HepG2 (cell line): Measurements from ENCODE around the gene RBBP8NL. TPM values are rescaled to one million over a fixed set of nuclear protein-coding genes. Genes with fewer than 3 reads are reported as not detected.

Experiments used
- IKZF1 ChIP-seq: fragments of 450-650 bp; IDR thresholded peaks from 2 replicates; pipeline ENCODE4 v1.7.1; 2016
- PLRG1 ChIP-seq: fragments of 450-650 bp; conservative IDR thresholded peaks from 2 replicates; pipeline ENCODE4 v1.6.1; 2016
- ZKSCAN8 ChIP-seq: IDR thresholded peaks from 2 replicates; pipeline ENCODE4 v1.6.1; 2016; ENCODE audit warnings: borderline replicate concordance, missing genetic modification reagents, missing compliant biosample characterization
- ZNF883 ChIP-seq: sonication (generic); formaldehyde crosslinking; IDR thresholded peaks from 2 replicates; pipeline ENCODE4 v1.5.1; 2020; ENCODE audit warnings: mild to moderate bottlenecking, missing genetic modification reagents; ENCODE audit errors: not compliant biosample characterization
- ZSCAN21 ChIP-seq: sonication (generic); formaldehyde crosslinking; IDR thresholded peaks from 2 replicates; pipeline ENCODE4 v1.8.0; 2022; ENCODE audit warnings: mild to moderate bottlenecking, missing genetic modification reagents, moderate library complexity, borderline replicate concordance
- polyA plus RNA-seq, 8 experiments: library from polyadenylated mRNA; depleted of rRNA in 3 of 8; stranded (reverse) in 7 of 8; unstranded in 1 of 8; fragments of >200 nt; fragmentation: Illumina TruSeq in 4 of 8; extraction: Trizol in 4 of 8; gene quantifications; 2 replicates each; pipeline versions ENCODE4 v1.2.1 to v1.2.3, GENCODE V29; 2011 to 2016; ENCODE audit warnings: low read depth in 4 of 8, missing spikeins in 1 of 8, mixed read lengths in 1 of 8; ENCODE audit not compliant: insufficient read depth in 1 of 8
- total RNA-seq, 5 experiments: library from RNA; depleted of rRNA; stranded (reverse); fragments of >200 nt; fragmentation: Illumina TruSeq; extraction: Trizol; gene quantifications; 2 replicates each; pipeline ENCODE4 v1.2.3, GENCODE V29; 2016; ENCODE audit warnings: low read depth in 1 of 5
- TF ChIP-seq, protein P1 (sequence below), 2 experiments: sonication (generic) in 1 of 2; formaldehyde crosslinking in 1 of 2; IDR thresholded peaks; 2 replicates each; pipeline versions ENCODE4 v1.4.0 to v1.6.1; 2018 to 2020; ENCODE audit warnings: missing genetic modification reagents in 2 of 2, borderline replicate concordance in 1 of 2, low read depth in 1 of 2, mild to moderate bottlenecking in 1 of 2, missing biosample characterization in 1 of 2
- TF ChIP-seq, protein P2 (sequence below): sonication (generic); formaldehyde crosslinking; IDR thresholded peaks from 2 replicates; pipeline ENCODE4 v1.5.0; 2020; ENCODE audit warnings: missing genetic modification reagents
- TF ChIP-seq, protein P3 (sequence below): sonication (generic); formaldehyde crosslinking; conservative IDR thresholded peaks from 2 replicates; pipeline ENCODE4 v1.8.1; 2023; ENCODE audit warnings: missing genetic modification reagents
- TF ChIP-seq, protein P4 (sequence below): sonication (generic); formaldehyde crosslinking; IDR thresholded peaks from 2 replicates; pipeline ENCODE4 v1.9.0; 2021; ENCODE audit warnings: mild to moderate bottlenecking, missing genetic modification reagents
- TF ChIP-seq, protein P5 (sequence below): fragments of 450-650 bp; IDR thresholded peaks from 2 replicates; pipeline ENCODE4 v1.6.1; 2016

RBBP8NL gene
- total and polyA plus RNA-seq, 2 of the 13 experiments (the other 11 are each of a cell fraction or from before 2014, with no cell fraction given), result 0.69 to 0.86 TPM

DNA sequence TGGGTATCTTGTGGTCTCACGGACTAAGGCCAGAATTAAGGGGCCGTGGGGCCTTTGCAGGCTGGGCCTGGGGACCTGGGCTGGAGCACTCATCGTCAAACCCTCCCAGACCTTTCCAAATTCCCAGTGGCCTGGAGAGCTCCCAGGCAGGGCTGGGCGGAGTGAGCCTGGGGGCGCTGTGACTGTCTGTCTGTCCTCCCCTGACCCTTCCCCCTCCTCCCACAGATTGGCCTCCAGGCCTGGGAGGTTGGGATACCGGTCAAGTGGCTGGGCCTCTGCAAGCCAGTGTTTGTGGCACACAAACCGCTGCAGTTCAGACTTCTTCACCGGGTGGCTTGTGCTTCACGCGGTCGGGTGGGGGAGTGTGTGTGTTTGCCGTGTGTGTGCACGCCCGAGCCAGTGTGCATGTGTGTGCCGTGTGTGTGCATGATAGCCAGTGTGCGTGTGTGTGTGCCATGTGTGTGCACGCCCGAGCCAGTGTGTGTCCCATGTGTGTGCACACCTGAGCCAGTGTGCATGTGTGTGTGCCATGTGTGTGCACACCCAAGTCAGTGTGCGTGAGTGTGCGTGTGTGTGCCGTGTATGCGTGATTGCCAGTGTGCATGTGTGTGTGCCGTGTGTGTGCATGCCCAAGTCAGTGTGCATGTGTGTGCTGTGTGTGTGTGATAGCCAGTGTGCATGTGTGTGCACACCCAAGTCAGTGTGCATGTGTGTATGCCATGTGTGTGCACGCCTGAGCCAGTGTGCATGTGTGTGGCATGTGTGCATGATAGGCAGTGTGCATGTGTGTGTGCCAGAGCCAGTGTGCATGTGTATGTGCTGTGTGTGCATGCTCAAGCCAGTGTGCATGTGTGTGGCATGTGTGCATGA is 6.3 kb downstream of the RBBP8NL start (continued):
- no peak for TF ChIP-seq ZSCAN21 (CRISPR knock-in tag)
- no peak for TF ChIP-seq ZNF883 (CRISPR knock-in tag)
- TF ChIP-seq, protein P1, sequence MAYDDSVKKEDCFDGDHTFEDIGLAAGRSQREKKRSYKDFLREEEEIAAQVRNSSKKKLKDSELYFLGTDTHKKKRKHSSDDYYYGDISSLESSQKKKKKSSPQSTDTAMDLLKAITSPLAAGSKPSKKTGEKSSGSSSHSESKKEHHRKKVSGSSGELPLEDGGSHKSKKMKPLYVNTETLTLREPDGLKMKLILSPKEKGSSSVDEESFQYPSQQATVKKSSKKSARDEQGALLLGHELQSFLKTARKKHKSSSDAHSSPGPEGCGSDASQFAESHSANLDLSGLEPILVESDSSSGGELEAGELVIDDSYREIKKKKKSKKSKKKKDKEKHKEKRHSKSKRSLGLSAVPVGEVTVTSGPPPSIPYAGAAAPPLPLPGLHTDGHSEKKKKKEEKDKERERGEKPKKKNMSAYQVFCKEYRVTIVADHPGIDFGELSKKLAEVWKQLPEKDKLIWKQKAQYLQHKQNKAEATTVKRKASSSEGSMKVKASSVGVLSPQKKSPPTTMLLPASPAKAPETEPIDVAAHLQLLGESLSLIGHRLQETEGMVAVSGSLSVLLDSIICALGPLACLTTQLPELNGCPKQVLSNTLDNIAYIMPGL (CRISPR knock-in tag; IDR thresholded peaks at IDR 0.05; ENCODE audit: borderline replicate concordance in 1 of 2, low read depth in 1 of 2), result no peak
- TF ChIP-seq IKZF1, result 0 out of 2 replicates have a peak, but pooled peaks have one; percentile 51
- TF ChIP-seq, protein P2, sequence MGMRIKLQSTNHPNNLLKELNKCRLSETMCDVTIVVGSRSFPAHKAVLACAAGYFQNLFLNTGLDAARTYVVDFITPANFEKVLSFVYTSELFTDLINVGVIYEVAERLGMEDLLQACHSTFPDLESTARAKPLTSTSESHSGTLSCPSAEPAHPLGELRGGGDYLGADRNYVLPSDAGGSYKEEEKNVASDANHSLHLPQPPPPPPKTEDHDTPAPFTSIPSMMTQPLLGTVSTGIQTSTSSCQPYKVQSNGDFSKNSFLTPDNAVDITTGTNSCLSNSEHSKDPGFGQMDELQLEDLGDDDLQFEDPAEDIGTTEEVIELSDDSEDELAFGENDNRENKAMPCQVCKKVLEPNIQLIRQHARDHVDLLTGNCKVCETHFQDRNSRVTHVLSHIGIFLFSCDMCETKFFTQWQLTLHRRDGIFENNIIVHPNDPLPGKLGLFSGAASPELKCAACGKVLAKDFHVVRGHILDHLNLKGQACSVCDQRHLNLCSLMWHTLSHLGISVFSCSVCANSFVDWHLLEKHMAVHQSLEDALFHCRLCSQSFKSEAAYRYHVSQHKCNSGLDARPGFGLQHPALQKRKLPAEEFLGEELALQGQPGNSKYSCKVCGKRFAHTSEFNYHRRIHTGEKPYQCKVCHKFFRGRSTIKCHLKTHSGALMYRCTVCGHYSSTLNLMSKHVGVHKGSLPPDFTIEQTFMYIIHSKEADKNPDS, result no peak
- TF ChIP-seq, protein P3, sequence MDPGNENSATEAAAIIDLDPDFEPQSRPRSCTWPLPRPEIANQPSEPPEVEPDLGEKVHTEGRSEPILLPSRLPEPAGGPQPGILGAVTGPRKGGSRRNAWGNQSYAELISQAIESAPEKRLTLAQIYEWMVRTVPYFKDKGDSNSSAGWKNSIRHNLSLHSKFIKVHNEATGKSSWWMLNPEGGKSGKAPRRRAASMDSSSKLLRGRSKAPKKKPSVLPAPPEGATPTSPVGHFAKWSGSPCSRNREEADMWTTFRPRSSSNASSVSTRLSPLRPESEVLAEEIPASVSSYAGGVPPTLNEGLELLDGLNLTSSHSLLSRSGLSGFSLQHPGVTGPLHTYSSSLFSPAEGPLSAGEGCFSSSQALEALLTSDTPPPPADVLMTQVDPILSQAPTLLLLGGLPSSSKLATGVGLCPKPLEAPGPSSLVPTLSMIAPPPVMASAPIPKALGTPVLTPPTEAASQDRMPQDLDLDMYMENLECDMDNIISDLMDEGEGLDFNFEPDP (CRISPR knock-in tag), result 0 out of 2 replicates have a peak, but pooled peaks have one; percentile 35
- TF ChIP-seq, protein P4, sequence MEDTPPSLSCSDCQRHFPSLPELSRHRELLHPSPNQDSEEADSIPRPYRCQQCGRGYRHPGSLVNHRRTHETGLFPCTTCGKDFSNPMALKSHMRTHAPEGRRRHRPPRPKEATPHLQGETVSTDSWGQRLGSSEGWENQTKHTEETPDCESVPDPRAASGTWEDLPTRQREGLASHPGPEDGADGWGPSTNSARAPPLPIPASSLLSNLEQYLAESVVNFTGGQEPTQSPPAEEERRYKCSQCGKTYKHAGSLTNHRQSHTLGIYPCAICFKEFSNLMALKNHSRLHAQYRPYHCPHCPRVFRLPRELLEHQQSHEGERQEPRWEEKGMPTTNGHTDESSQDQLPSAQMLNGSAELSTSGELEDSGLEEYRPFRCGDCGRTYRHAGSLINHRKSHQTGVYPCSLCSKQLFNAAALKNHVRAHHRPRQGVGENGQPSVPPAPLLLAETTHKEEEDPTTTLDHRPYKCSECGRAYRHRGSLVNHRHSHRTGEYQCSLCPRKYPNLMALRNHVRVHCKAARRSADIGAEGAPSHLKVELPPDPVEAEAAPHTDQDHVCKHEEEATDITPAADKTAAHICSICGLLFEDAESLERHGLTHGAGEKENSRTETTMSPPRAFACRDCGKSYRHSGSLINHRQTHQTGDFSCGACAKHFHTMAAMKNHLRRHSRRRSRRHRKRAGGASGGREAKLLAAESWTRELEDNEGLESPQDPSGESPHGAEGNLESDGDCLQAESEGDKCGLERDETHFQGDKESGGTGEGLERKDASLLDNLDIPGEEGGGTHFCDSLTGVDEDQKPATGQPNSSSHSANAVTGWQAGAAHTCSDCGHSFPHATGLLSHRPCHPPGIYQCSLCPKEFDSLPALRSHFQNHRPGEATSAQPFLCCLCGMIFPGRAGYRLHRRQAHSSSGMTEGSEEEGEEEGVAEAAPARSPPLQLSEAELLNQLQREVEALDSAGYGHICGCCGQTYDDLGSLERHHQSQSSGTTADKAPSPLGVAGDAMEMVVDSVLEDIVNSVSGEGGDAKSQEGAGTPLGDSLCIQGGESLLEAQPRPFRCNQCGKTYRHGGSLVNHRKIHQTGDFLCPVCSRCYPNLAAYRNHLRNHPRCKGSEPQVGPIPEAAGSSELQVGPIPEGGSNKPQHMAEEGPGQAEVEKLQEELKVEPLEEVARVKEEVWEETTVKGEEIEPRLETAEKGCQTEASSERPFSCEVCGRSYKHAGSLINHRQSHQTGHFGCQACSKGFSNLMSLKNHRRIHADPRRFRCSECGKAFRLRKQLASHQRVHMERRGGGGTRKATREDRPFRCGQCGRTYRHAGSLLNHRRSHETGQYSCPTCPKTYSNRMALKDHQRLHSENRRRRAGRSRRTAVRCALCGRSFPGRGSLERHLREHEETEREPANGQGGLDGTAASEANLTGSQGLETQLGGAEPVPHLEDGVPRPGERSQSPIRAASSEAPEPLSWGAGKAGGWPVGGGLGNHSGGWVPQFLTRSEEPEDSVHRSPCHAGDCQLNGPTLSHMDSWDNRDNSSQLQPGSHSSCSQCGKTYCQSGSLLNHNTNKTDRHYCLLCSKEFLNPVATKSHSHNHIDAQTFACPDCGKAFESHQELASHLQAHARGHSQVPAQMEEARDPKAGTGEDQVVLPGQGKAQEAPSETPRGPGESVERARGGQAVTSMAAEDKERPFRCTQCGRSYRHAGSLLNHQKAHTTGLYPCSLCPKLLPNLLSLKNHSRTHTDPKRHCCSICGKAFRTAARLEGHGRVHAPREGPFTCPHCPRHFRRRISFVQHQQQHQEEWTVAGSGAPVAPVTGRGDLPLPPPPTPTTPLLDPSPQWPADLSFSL (CRISPR knock-in tag), result peak; percentile 54; the same call in 1 of the 2 replicates
- TF ChIP-seq ZKSCAN8 (CRISPR knock-in tag), result no peak
- TF ChIP-seq, protein P5, sequence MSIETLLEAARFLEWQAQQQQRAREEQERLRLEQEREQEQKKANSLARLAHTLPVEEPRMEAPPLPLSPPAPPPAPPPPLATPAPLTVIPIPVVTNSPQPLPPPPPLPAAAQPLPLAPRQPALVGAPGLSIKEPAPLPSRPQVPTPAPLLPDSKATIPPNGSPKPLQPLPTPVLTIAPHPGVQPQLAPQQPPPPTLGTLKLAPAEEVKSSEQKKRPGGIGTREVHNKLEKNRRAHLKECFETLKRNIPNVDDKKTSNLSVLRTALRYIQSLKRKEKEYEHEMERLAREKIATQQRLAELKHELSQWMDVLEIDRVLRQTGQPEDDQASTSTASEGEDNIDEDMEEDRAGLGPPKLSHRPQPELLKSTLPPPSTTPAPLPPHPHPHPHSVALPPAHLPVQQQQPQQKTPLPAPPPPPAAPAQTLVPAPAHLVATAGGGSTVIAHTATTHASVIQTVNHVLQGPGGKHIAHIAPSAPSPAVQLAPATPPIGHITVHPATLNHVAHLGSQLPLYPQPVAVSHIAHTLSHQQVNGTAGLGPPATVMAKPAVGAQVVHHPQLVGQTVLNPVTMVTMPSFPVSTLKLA, result peak; percentile 99
- TF ChIP-seq PLRG1, result no peak
